Measurements from ENCODE around the gene UNC50.

The UNC50 gene

DNA sequence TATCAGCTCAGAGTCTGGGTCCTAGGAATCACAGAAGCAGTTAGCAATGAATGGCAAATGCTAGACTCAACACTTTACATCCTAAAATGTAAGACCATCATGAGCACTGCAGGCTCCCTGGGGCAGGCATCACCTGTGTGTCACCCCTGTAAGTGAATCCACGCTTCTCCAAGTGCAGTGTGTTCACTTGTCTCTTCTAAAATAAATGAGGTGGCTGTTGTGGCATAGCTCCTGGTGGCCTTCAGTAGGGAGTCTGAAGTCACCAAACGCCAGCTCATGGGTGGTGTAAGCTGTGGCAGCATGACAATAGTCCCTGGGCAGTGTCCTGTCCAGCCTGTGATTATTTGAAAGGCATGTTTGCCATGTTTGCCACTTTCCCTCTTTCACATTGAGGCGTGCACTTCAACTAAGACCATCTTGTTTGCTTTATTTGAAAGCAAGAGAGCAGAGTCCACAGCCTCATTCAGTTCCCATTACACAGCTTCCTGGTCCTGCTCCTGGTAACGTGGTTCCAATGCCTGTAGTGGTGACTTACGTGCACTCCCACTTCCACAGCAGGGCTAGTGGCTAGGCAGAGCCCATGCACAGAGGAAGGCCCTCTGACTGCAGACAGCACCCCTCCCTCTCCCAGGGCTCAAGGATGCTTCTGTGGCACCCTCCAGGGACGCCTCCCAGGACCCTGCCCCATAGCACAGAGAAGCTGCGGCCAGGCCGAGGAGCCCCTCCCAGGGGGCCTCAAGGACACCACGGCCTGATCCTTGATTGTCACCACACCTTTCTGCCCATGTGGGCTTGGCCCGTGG lies 24.4 kb upstream of the UNC50 start:
- no peak overlapping the region for H3K27ac ChIP-seq
- intact Hi-C loops (cut with DNase I; ENCODE audit: low total_unique reads), result no loop called here
- DNase-seq, result no peak

DNA sequence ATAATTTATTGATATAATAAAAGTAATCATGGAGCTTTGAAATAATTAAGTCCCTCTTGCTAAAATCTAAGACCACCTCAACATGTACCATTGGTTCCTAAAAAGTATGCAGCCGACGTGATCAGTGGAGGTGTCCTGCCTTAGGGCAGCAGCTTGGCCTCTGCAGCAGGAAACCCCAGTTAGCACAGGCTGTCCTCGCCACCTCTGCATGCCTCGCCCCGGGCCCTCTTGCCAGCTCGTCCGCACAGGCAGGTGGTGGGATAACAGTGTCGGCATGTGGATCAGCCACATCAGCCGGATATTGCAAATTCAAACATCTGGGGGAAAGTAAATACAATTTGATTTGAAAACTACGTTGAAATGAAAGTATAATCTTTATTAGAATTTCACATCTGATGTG lies 23.0 kb upstream of the UNC50 start:
- no peak overlapping the region for H3K27ac ChIP-seq
- H3K4me1 ChIP-seq, result no peaks in the 10 kb centered on the region
- TF ChIP-seq, protein P1, sequence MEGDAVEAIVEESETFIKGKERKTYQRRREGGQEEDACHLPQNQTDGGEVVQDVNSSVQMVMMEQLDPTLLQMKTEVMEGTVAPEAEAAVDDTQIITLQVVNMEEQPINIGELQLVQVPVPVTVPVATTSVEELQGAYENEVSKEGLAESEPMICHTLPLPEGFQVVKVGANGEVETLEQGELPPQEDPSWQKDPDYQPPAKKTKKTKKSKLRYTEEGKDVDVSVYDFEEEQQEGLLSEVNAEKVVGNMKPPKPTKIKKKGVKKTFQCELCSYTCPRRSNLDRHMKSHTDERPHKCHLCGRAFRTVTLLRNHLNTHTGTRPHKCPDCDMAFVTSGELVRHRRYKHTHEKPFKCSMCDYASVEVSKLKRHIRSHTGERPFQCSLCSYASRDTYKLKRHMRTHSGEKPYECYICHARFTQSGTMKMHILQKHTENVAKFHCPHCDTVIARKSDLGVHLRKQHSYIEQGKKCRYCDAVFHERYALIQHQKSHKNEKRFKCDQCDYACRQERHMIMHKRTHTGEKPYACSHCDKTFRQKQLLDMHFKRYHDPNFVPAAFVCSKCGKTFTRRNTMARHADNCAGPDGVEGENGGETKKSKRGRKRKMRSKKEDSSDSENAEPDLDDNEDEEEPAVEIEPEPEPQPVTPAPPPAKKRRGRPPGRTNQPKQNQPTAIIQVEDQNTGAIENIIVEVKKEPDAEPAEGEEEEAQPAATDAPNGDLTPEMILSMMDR (IDR thresholded peaks at IDR 0.05), result no peak
- H3K4me3 ChIP-seq, result no peak overlapping the region
- no peaks in the 10 kb centered on the region for H3K27me3 ChIP-seq
- intact Hi-C loops (cut with DNase I; ENCODE audit: low total_unique reads), result no loop called here
- no peaks in the 10 kb centered on the region for H3K9me3 ChIP-seq
- H3K36me3 ChIP-seq, result peaks cover 14 to 58% (median 46%) of the 10 kb centered on the region in 3 donors
- no peak for DNase-seq

More for the DNA sequence above, 24.4 kb upstream of the UNC50 start:
- no peaks in the 10 kb centered on the region for H3K27me3 ChIP-seq
- H3K9me3 ChIP-seq, result no peaks in the 10 kb centered on the region
- peaks cover 14 to 65% (median 39%) of the 10 kb centered on the region in 3 donors for H3K36me3 ChIP-seq
- no peaks in the 10 kb centered on the region for H3K4me1 ChIP-seq
- H3K4me3 ChIP-seq, result no peak overlapping the region
- TF ChIP-seq, protein P1 (IDR thresholded peaks at IDR 0.05), result no peak

DNA sequence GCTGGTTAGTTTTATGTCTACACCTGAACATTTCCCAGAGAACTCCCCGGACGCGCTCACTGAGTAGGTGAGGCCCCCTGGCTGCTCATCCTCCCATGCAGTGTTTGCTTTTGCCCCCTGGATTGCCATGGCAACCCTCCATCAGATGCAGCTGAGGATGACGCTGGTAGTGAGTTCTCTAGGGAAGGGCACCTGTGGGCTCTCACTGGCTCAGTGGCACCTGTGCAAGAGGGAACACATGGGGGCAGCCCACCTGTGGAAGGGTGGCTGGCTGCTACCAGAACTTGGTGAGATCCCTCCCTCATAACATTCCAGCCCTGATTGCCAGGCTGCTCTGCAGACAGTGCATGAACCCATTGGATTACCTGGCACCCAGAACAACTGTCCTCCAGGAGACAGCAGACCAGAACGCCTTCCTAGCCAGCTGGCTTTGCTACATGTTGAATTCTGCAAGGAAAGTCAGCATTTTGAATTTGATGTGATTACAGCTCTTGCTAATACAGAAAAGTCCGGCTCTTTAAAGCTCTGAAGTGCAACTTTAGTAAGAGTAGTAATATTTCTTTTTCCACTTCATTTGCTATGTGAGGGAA lies 21.7 kb upstream of the UNC50 start:
- Histone ChIP-seq H3K36me3 (peaks cover 14 to 54% (median 53%) of the 10 kb centered on the region in 3 donors), H3K27ac (no peak overlapping the region), H3K4me3 (no peak overlapping the region), H3K9me3 (no peaks in the 10 kb centered on the region), H3K4me1 (no peaks in the 10 kb centered on the region), H3K27me3 (no peaks in the 10 kb centered on the region)
- DNase-seq, result no peak
- TF ChIP-seq, protein P1 (IDR thresholded peaks at IDR 0.05), result no peak
- intact Hi-C loops (cut with DNase I; ENCODE audit: low total_unique reads), result no loop called here

DNA sequence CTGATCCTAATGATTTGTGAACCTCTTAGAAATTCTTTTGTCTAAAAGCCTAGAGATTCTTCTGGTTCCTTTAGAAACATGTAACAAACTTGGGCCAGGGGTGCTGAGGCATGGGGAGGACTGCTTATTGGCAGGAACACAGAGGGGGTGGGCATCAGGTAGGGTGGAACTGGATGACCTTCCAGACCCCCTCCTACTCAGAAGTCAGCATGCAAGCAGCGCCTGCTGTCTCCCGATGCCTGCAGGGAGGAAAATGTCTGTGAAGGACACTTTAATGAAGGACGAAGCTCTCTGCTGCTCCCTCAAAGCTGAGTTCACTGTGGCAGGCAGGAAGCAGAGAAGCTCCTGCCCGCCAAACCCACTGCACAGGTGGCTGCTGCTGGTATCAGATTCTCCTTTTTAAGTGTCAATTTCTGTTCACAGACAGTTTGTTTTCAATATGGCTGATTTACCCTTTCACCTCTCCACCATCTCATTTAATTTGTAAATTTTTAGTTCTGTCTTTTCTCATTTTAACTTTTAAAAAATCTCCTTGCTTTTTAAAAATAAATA lies 19.4 kb upstream of the UNC50 start:
- Histone ChIP-seq H3K27ac (no peak overlapping the region), H3K4me1 (no peaks in the 10 kb centered on the region), H3K4me3 (no peak overlapping the region), H3K9me3 (no peaks in the 10 kb centered on the region), H3K27me3 (no peaks in the 10 kb centered on the region), H3K36me3 (peaks cover 0 to 40% (median 32%) of the 10 kb centered on the region in 3 donors)
- no peak for DNase-seq
- TF ChIP-seq, protein P1 (IDR thresholded peaks at IDR 0.05), result no peak
- intact Hi-C loops (cut with DNase I; ENCODE audit: low total_unique reads), result no loop called here

DNA sequence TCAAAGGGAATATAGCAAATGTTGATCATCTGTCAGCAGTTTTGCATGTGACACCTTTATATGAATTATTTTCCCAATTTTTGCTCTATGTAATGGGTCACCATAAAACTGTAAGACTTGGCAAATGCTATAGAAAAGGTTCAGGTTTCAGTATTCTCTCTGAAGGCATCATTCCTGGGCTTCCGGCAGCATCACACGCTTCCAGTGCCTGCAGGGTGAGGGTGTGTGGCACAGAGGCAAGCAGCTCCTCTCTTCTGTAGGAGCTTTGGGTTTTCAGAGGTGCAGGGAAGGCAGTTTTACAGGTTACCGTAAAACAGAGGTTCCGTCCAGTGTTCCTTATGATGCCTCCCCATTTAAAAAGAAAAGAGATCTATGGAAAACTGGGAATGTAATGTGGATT lies 18.9 kb upstream of the UNC50 start:
- peaks cover 0 to 43% (median 27%) of the 10 kb centered on the region in 3 donors for H3K36me3 ChIP-seq

More for the DNA sequence above, 18.9 kb upstream of the UNC50 start:
- DNase-seq, result no peak
- intact Hi-C loops (cut with DNase I; ENCODE audit: low total_unique reads), result no loop called here
- no peaks in the 10 kb centered on the region for H3K4me1 ChIP-seq
- H3K4me3 ChIP-seq, result no peak overlapping the region
- no peak overlapping the region for H3K27ac ChIP-seq
- H3K27me3 ChIP-seq, result no peaks in the 10 kb centered on the region
- TF ChIP-seq, protein P1 (IDR thresholded peaks at IDR 0.05), result no peak
- no peaks in the 10 kb centered on the region for H3K9me3 ChIP-seq
